T47D (cell line): ENCODE results near the gene SREBF2.

Experiments
- DNase-seq, 2 experiments: peaks; one replicate each; pipeline versions ENCODE4 v3.0.0 to v3.0.0-alpha.2; 2011 to 2012; ENCODE audit warnings: low read depth in 1 of 2, low spot score in 1 of 2
- JUND ChIP-seq: IDR thresholded peaks from 2 replicates; pipeline ENCODE4 v1.6.1; 2012; ENCODE audit warnings: low read depth
- in situ Hi-C: cut with HindIII; loops from 2 replicates; pipeline ENCODE4 v1.10.0; 2016; ENCODE audit warnings: low sequenced_read_pairs, low pct_unique_long_range_greater_than_20kb

The SREBF2 gene

DNA sequence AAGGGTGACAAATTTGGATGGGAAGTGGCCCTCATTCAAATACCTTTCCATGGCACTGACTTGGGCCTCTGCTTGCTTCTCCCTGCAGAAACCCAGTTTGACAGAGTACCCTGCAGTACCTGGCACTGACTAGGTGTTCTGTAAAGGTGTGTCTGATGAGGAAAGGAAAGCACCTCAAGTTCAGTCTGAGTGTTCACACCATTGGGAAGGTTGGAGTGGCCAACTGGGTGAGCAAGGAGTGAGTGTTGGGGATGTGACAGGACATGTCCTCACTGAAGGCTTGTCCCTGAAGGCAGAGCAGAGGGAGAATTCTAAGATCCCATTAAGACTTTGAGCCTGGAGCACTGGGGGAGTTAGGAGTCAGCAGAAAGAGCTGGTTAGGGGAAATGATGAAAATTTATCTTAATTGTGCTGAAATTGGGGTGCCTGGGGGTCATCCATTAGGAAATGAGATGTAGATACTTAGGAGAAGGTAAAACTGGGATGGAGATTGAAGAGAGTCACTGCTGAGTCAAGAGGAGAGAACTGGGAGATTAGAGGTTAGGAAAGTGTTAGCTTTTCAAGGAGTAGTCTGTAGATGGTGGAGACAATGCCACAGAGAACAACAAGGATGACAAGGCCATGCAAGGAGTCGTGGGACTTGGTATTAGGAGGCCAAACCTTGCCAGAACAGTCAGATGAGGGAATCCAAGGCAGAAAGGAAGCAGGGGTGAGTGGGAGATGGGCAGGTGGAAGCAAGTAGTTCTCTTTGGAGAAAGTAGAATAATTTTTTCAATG is 6.1 kb downstream of the SREBF2 start:
- in situ Hi-C loops, result no loop called here
- DNase-seq, result no peak
- no peak for TF ChIP-seq JUND

DNA sequence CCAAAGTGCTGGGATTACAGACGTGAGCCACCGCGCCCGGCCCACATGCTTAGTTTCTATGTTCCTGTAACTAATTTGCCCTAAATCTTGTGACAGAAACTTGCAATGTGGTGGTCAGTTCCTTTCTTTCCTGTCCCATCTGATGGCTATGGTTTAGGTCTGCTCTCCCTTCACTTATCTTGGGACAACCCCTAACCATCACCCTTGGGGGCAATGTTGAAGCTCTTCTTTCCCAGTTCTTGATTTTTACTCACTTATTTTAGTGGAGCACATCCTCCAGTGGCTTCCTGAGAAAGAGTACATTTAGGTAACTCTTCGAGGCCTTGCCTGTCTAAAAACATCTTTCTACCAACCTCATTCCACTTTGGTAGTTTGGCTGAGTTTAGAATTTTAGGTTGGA is 7.3 kb downstream of the SREBF2 start:
- no peak for DNase-seq
- in situ Hi-C loops, result no loop called here
- no peak for TF ChIP-seq JUND

DNA sequence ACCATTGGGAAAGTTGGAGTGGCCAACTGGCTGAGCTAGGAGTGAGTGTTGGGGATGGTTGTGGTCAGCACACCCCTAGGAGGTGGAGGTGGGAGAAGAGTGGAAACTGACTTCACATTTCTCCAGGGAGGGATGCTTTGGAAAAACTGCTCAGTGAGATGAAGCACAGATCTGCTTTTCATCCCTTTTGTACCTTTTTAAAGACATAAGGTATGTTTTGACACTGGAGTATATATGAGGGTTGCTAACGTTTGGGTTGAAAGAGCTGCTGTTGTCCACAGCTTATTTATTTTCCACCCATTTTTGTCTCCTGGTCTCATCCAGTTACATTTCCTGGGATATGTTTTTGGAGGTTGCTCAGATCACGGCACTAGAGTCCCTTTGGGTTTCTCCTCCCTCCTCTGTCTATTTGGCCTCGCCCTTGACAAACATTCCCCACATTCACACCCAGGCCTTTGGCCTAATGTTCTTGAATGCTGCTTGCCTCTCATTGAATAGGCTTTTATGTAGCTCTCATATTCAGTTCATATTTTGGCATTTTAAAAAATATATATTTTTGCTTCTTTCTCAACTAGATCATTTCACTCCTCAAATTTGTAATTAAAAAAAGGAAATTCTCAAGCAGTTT is 8.3 kb downstream of the SREBF2 start:
- in situ Hi-C loops, result no loop called here
- TF ChIP-seq JUND, result no peak
- peak in 1 of 2 experiments; percentile 46 for DNase-seq

DNA sequence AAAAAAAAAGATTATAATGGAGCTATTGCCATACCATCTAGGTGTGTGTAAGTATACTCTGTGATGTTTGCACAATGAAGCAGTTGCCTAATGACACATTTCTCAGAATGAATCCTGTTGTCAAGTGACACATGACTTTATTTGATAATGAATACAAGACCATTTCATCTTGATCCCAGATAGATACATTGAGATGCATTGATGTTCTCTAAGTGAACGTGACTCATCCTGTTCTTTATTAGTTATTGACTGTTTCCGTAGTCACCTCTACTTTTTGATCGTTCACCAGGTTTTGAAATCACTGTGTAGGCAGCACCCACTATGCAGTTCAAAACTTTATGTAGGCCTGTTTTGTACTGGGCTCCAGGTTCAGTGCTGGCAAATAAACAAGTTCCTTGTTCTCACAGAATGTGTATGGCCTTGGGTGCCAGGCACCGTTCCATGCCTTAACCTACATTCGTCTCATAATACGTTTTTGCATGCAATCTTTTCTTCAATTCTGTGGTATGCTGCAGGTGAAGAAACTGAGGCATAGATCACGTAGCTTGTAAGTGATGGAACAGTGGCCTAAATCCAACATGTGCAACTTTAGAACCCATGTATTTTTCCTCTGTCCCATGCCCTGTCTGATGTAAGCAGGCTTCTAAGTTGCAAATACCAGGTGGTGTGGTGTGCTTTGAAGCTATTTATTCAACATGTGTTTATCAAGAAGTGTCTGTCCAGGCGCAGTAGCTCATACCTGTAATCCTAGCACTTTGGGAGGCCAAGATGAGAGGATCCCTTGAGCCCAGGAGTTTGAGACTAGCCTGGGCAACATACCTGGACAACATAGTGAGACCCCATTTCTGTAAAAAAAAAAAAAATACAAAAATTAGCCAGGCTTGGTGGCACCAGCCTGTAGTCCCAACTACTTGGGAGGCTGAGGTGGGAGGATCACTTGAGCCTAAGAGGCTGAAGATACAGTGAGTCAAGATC is 10.4 kb downstream of the SREBF2 start:
- no peak for TF ChIP-seq JUND
- in situ Hi-C loops, result no loop called here
- no peak for DNase-seq

DNA sequence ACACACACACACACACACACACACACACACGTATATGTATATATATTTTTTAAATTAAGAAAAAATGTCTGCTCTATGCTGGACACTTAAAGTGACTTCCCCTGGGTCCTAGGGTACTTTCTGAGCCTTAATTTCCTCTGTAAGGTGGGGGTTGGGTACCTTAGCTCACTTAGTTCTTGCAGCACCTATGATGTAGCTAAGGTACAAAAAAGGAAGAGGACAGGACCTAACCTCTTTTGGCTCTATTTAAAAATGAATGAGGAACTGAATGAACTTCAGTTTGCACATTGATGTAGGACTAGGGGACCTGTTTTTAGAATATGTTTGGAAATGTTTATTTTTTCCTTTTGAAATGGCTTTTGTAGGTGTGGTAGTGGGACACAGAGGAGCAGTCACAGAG is 11.1 kb downstream of the SREBF2 start:
- no peak for DNase-seq
- in situ Hi-C loops, result no loop called here
- no peak for TF ChIP-seq JUND

DNA sequence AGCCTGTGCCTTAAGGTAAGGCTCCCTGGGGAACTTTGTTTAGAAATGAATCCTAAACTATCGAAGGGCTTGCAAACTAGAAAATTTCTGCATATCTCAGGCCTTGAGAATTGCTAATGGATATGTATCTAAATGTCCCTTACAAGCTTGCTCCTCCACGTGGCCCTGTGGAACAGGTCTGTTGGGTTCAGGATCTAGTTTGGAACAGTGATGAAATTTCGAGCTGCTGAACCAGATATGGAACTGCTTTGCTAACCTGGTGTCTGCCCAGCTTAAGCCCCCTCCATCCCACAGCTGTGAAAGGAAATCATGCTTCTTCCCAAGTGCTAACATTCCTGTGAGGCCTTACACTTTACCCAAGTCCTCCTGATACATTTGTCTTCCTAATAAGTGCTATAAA is 11.6 kb downstream of the SREBF2 start:
- 0 out of 2 replicates have a peak, but pooled peaks have one; percentile 15 for TF ChIP-seq JUND
- peak in 1 of 2 experiments; percentile 91 for DNase-seq
- in situ Hi-C loops, result no loop called here

DNA sequence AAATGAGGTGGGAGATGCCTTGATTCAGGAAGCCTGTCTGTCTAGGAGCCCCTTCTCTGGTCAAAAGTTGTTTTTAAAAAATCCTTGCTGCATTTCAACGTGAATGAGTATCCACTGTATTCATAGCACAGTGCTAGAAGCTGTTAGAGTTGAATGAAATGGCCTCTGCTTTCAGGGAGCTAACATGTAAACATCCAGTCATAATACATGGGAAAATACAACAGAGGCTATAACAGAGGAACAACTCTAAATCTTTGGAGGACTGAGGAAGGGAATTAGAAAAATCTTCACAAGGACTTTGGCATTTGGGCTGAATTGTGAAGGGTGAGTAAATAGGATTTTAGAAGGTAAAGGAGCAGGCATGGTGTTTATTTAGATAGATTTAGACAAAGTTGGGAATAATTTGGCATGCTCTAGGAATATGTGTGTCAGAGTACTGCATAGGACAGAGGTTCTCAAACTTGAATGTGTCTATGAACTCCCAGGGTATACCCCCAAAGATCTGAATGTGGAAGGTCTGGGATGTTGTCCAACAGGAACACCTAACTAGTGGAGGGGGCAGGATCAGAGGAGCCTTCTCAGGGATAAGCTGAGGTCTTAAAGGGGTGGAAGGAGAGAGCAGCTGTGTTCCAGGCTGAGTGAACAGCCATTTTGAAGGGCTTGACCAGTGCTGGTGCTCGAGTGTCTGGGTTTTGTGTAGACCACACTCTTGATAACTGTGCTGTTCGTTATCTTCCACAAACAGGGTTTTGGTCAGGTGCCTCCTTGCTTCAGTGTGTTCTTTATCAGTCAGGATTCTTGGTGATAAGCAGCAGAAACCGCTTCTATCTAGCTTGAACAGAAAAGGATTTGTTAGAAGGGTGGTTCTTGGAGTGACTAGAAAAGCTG is 12.7 kb downstream of the SREBF2 start:
- no peak for TF ChIP-seq JUND
- in situ Hi-C loops, result no loop called here
- no peak for DNase-seq

DNA sequence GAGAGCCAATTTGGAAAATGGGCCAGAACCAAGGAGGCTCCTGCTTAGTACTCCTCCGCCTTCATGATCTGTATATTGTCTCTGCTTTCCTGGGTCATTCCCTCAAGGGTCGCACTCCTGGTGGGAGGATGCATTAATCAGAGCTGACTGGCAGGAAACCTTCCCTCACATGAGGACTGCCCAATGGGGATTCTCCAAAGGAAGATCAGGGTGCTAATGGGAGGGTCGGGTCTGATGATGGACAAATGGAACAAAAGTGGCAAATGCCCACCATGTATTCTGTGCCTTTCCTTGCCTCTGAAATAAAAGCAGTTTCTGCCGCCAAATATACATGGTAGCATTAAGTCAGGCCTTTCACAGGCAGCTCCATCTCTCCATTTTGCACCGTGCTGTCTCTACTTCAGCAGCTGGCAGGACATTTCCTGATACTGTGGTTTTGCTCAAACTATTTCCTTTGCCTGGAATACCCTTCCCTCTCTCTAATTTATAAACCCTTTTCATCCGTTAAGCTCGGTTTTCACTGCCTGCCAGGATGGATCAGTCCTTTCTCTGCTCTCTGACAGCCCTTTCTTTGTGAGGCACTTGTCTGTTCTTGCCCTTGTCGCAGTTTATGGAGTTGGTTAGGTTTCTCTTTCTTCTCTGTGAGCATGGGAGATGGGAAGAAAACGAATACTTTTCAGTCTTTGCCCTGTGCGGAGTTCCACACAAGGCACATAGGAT is 13.5 kb downstream of the SREBF2 start:
- no peak for DNase-seq
- in situ Hi-C loops, result no loop called here
- TF ChIP-seq JUND, result no peak

DNA sequence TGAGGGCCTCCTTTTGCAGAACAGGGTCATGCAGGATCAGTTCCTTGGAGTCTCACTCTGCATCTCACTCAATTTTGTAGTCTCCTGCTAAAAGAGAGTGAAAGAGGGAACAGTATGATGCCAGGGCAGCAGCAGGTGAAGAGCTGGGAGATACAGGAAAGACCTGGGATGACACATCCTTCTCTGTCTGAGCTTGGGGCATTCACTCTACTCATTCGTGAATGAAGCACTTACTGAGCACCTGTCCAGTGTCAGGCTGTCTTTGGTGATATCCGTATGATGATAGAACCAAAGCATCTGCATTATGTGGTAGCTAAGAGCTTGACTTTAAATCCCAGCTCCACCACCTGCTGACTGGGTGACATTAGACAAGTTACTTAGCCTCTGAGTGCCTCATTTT is 14.4 kb downstream of the SREBF2 start:
- TF ChIP-seq JUND, result no peak
- in situ Hi-C loops, result no loop called here
- DNase-seq, result no peak

DNA sequence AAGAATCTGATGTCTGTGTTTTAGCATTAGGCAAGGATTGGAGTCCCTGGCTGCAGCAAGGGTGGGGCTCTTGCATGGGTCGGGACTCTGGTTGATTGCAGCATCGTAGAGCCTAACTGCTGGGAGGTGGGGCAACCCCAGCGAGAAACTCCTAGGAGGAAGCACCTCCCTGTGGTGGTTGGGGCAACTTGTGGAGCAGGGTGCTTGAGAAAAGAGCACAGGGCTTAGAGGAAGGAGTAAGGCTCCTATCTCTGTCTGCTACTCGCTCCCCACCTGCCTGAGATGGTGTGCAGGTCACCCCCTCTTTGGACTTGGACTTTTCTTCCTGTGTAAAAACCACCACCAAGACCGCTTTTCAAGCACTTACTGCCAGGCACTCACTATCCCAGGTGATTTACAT is 15.6 kb downstream of the SREBF2 start:
- in situ Hi-C loops, result no loop called here
- peak in 1 of 2 experiments; percentile 58 for DNase-seq
- TF ChIP-seq JUND, result no peak

DNA sequence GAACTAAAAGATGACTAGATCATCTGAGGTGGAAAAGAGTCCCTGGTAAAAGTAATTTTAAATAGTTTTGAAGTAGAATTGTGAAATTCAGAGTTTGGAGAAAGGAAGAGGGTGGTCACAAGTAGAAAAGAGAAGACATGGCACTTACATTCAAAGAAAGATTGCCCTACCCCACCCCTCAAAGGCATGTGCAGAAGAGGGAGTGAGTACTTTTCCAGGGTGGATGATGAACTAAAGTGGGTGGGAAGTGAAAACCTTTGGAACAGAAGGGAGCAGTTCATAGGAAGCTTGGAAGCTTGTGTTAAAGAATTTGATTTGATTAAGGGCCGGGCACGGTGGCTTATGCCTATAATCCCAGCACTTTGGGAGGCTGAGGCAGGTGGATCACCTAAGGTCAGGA is 23.6 kb downstream of the SREBF2 start:
- no peak for TF ChIP-seq JUND
- no peak for DNase-seq
- in situ Hi-C loops, result no loop called here
